H1 (cell line): Measurements from ENCODE around the gene DDN. TPM values are rescaled to one million over a fixed set of nuclear protein-coding genes. Genes with fewer than 3 reads are reported as not detected.

ENCODE experiments used
- CTCF ChIA-PET: fragments of 300-600 bp; sonication (Branson Sonifier 250); formaldehyde crosslinking; loops from one replicate; lab custom pipeline; 2021; ENCODE audit not compliant: partially characterized antibody; lab: Charles Lee
- POLR2A ChIA-PET: fragments of 300-600 bp; sonication (Branson Sonifier 250); formaldehyde crosslinking; loops from one replicate; lab custom pipeline; 2021; ENCODE audit warnings: inconsistent platforms; ENCODE audit not compliant: partially characterized antibody; lab: Charles Lee
- DNase-seq, 2 experiments: peaks; one replicate each; pipeline versions ENCODE4 v3.0.0 to v3.0.0-alpha.2; 2010 to 2022; ENCODE audit warnings: low spot score in 2 of 2, low read depth in 1 of 2, mixed read lengths in 1 of 2
- FAIRE-seq: peaks from 2 replicates; lab custom pipeline; 2011; peaks lifted over from hg19 to GRCh38; lab: Jason Lieb, UNC
- H2AFZ ChIP-seq: 2 replicates; pipeline ENCODE4 v1.8.1; 2012; ENCODE audit warnings: low read length, inconsistent platforms
- H2AK5ac ChIP-seq: 2 replicates; pipeline ENCODE4 v1.6.1; 2013; ENCODE audit warnings: low read depth, low read length
- H2BK120ac ChIP-seq: replicated peaks from 2 replicates; pipeline ENCODE3; 2013; ENCODE audit warnings: low read depth, low read length, inconsistent platforms
- H2BK12ac ChIP-seq: 2 replicates; pipeline ENCODE4 v1.6.1; 2013; ENCODE audit warnings: low read depth, low read length
- H2BK15ac ChIP-seq: 2 replicates; pipeline ENCODE4 v1.6.1; 2013; ENCODE audit warnings: low read length
- H2BK20ac ChIP-seq: 2 replicates; pipeline ENCODE4 v1.6.1; 2013; ENCODE audit warnings: low read length
- H2BK5ac ChIP-seq: 2 replicates; pipeline ENCODE4 v1.6.1; 2013; ENCODE audit warnings: low read depth, low read length
- H3K14ac ChIP-seq: 2 replicates; pipeline ENCODE4 v1.6.1; 2013; ENCODE audit warnings: inconsistent platforms; ENCODE audit not compliant: insufficient read length
- H3K18ac ChIP-seq: 2 replicates; pipeline ENCODE4 v1.6.1; 2013; ENCODE audit warnings: low read length; ENCODE audit errors: extremely low read depth
- H3K23ac ChIP-seq: 2 replicates; pipeline ENCODE4 v1.6.1; 2013; ENCODE audit warnings: inconsistent platforms; ENCODE audit not compliant: insufficient read length
- H3K23me2 ChIP-seq: 2 replicates; pipeline ENCODE4 v1.6.1; 2013; ENCODE audit warnings: low read depth, low read length
- H3K27ac ChIP-seq: 2 replicates; pipeline ENCODE4 v1.6.1; 2011; ENCODE audit warnings: low read depth, low read length, inconsistent platforms
- H3K27me3 ChIP-seq, 4 experiments: replicated peaks in 1 of 4; 1 replicate in 1 of 4; 2 replicates in 3 of 4; pipeline versions ENCODE4 v1.6.1 to v1.8.1; 2011 to 2013; ENCODE audit warnings: low read length in 3 of 4, mild to moderate bottlenecking in 3 of 4, inconsistent platforms in 2 of 4, mixed read lengths in 2 of 4, moderate library complexity in 1 of 4; ENCODE audit not compliant: control insufficient read depth in 3 of 4, insufficient read depth in 3 of 4; ENCODE audit errors: extremely low read depth in 1 of 4
- H3K36me3 ChIP-seq, 4 experiments: 2 replicates each; pipeline versions ENCODE4 v1.6.1 to v1.8.1; 2011 to 2013; ENCODE audit warnings: mild to moderate bottlenecking in 4 of 4, low read length in 3 of 4, moderate library complexity in 2 of 4, control low read depth in 1 of 4, inconsistent platforms in 1 of 4; ENCODE audit not compliant: insufficient read depth in 4 of 4, control insufficient read depth in 2 of 4
- H3K4ac ChIP-seq: replicated peaks from 2 replicates; pipeline ENCODE3; 2013; ENCODE audit warnings: low read length, low read depth, mixed read lengths, inconsistent platforms; ENCODE audit not compliant: insufficient read length
- H3K4me1 ChIP-seq, 4 experiments: replicated peaks in 1 of 4; 1 replicate in 1 of 4; 2 replicates in 3 of 4; pipeline versions ENCODE4 v1.6.1 to v1.8.1; 2011 to 2013; ENCODE audit warnings: low read length in 3 of 4, inconsistent platforms in 2 of 4, mixed read lengths in 1 of 4; ENCODE audit not compliant: insufficient read depth in 4 of 4, control insufficient read depth in 3 of 4
- H3K4me2 ChIP-seq, 2 experiments: 2 replicates each; pipeline versions ENCODE4 v1.6.1 to v1.8.1; 2011 to 2013; ENCODE audit warnings: low read depth in 2 of 2, low read length in 2 of 2, control low read depth in 1 of 2, inconsistent platforms in 1 of 2, mild to moderate bottlenecking in 1 of 2; ENCODE audit not compliant: insufficient read depth in 1 of 2
- H3K4me3 ChIP-seq, 4 experiments: fragments of 200-600, 300-600 bp in 1 of 4; sonication (generic), shearing (Covaris generic), sonication (Bioruptor Twin) in 1 of 4; 2 replicates each; pipeline versions ENCODE4 v1.5.1 to v1.8.1; 2011 to 2016; ENCODE audit warnings: low read length in 4 of 4, low read depth in 3 of 4, control low read depth in 2 of 4, inconsistent platforms in 2 of 4, mild to moderate bottlenecking in 2 of 4, mixed read lengths in 1 of 4, moderate library complexity in 1 of 4; ENCODE audit not compliant: insufficient read depth in 2 of 4; ENCODE audit errors: extremely low read depth in 1 of 4
- H3K56ac ChIP-seq: replicated peaks from 2 replicates; pipeline ENCODE3; 2013; ENCODE audit warnings: low read depth, mild to moderate bottlenecking, mixed read lengths, low read length, inconsistent platforms; ENCODE audit not compliant: insufficient read length
- H3K79me1 ChIP-seq: 2 replicates; pipeline ENCODE4 v1.6.1; 2013; ENCODE audit warnings: low read depth, low read length, control low read depth
- H3K79me2 ChIP-seq, 2 experiments: 2 replicates each; pipeline versions ENCODE4 v1.6.1 to v1.8.1; 2012 to 2013; ENCODE audit warnings: low read length in 2 of 2, mild to moderate bottlenecking in 2 of 2, inconsistent platforms in 1 of 2; ENCODE audit not compliant: insufficient read depth in 2 of 2, control insufficient read depth in 1 of 2
- H3K9ac ChIP-seq, 4 experiments: replicated peaks in 1 of 4; 1 replicate in 1 of 4; 2 replicates in 3 of 4; pipeline versions ENCODE4 v1.6.1 to v1.8.1; 2011 to 2013; ENCODE audit warnings: low read depth in 3 of 4, low read length in 3 of 4, control low read depth in 2 of 4, mild to moderate bottlenecking in 2 of 4, moderate library complexity in 2 of 4, inconsistent platforms in 1 of 4; ENCODE audit errors: extremely low read depth in 1 of 4
- H3K9me3 ChIP-seq, 2 experiments: 2 replicates each; pipeline versions ENCODE4 v1.6.1 to v1.8.1; 2012 to 2013; ENCODE audit warnings: mild to moderate bottlenecking in 2 of 2, moderate library complexity in 2 of 2, control low read depth in 1 of 2, inconsistent platforms in 1 of 2, low read depth in 1 of 2, low read length in 1 of 2, mixed read lengths in 1 of 2; ENCODE audit not compliant: insufficient read depth in 2 of 2
- H4K20me1 ChIP-seq, 2 experiments: replicated peaks in 1 of 2; 2 replicates each; pipeline versions ENCODE3 to v1.8.1; 2011 to 2013; ENCODE audit warnings: inconsistent platforms in 2 of 2, low read length in 2 of 2, mild to moderate bottlenecking in 1 of 2; ENCODE audit not compliant: insufficient read depth in 2 of 2, control insufficient read depth in 1 of 2
- H4K5ac ChIP-seq: 2 replicates; pipeline ENCODE4 v1.6.1; 2013; ENCODE audit warnings: low read length, low read depth, mixed read lengths, inconsistent platforms; ENCODE audit not compliant: insufficient read length
- H4K8ac ChIP-seq: 2 replicates; pipeline ENCODE4 v1.8.0; 2013; ENCODE audit warnings: mild to moderate bottlenecking, moderate library complexity, low read length, inconsistent platforms; ENCODE audit not compliant: insufficient read depth; ENCODE audit errors: extremely low read depth
- H4K91ac ChIP-seq: replicated peaks from 2 replicates; pipeline ENCODE3; 2013; ENCODE audit warnings: low read length, mixed read lengths, inconsistent platforms; ENCODE audit not compliant: insufficient read length
- BRCA1 ChIP-seq: IDR thresholded peaks from 2 replicates; pipeline ENCODE4 v1.6.1; 2012; ENCODE audit warnings: low read depth, low read length, improper control_type of control experiment
- KDM1A ChIP-seq: fragments of 200-600, 300-600 bp; sonication (generic); IDR thresholded peaks from 2 replicates; pipeline ENCODE4 v1.7.1; 2016; ENCODE audit warnings: mild to moderate bottlenecking, low read length, borderline replicate concordance
- NRF1 ChIP-seq: IDR thresholded peaks from 2 replicates; pipeline ENCODE4 v1.6.1; 2011; ENCODE audit warnings: mild to moderate bottlenecking, low read depth, low read length, improper control_type of control experiment
- PHF8 ChIP-seq: fragments of 200-600 bp; sonication (generic); conservative IDR thresholded peaks from 2 replicates; pipeline ENCODE4 v1.7.1; 2012; ENCODE audit warnings: low read depth, mild to moderate bottlenecking, inconsistent platforms, low read length, moderate library complexity
- SIN3A ChIP-seq, 2 experiments: IDR thresholded peaks in 1 of 2; conservative IDR thresholded peaks in 1 of 2; 2 replicates each; pipeline ENCODE4 v1.6.1; 2011 to 2012; ENCODE audit warnings: low read length in 2 of 2, improper control_type of control experiment in 1 of 2, low read depth in 1 of 2, mild to moderate bottlenecking in 1 of 2
- SIRT6 ChIP-seq: IDR thresholded peaks from one replicate; pipeline ENCODE4 v1.7.1; 2012; ENCODE audit warnings: low read length, inconsistent platforms
- SP1 ChIP-seq: IDR thresholded peaks from 2 replicates; pipeline ENCODE4 v1.6.1; 2011; ENCODE audit warnings: low read depth, low read length
- TAF7 ChIP-seq: optimal IDR thresholded peaks from 2 replicates; pipeline ENCODE3; 2011; ENCODE audit warnings: low read depth, mild to moderate bottlenecking, inconsistent platforms, low read length, moderate library complexity, borderline replicate concordance
- WGBS, 2 experiments: shearing (Covaris generic) in 1 of 2; methylation state at CpG; one replicate each; pipeline versions ENCODE4 v1.1.6 to v1.1.7; 2013 to 2015; ENCODE audit warnings: low lambda C conversion rate in 2 of 2, mixed read lengths in 2 of 2, inconsistent platforms in 1 of 2, low coverage in 1 of 2, missing lambda C conversion rate in 1 of 2; ENCODE audit not compliant: insufficient replicate concordance in 2 of 2, insufficient coverage in 1 of 2, insufficient read length in 1 of 2; ENCODE audit errors: extremely low coverage in 1 of 2, missing lambda C conversion rate in 1 of 2; 5-methylcytosine and 5-hydroxymethylcytosine counted together
- polyA plus RNA-seq, 7 experiments: library from polyadenylated mRNA; depleted of rRNA in 3 of 7; stranded (reverse) in 5 of 7; unstranded in 2 of 7; fragments of >200 nt in 5 of 7; fragments of 200-250 nt in 2 of 7; gene quantifications; 1 replicate in 5 of 7; 2 replicates in 1 of 7; 4 replicates in 1 of 7; pipeline versions ENCODE4 v1.2.1 to v1.2.3, GENCODE V29; 2011 to 2013; ENCODE audit warnings: missing spikeins in 2 of 7, mixed read lengths in 2 of 7
- total RNA-seq: library from RNA; stranded (reverse); fragmentation: NEBNext Ultra II Directional; extraction: Animal tissue kit (Norgen Biotek cat#: 25700); gene quantifications from 2 replicates; pipeline ENCODE4 v1.2.1, GENCODE V29; 2021

The DDN gene
- total and polyA plus RNA-seq, 2 of the 8 experiments (the other 6 are each of a cell fraction or from before 2014, with no cell fraction given) = 0.14 to 0.30 TPM

GRCh38 chr12:49036029-49036428, 36.9 kb upstream of the DDN start:
- H3K36me3 ChIP-seq = peaks cover 48 to 83% (median 79%) of the 10 kb centered on the region in 4 experiments
- H3K27ac ChIP-seq = no peak overlapping the region
- no peak overlapping the region for H2BK12ac ChIP-seq
- H4K20me1 ChIP-seq = peaks cover 9 to 17% of the 10 kb centered on the region in 2 experiments
- no peak overlapping the region for H2BK20ac ChIP-seq
- no peak overlapping the region for H3K4me3 ChIP-seq
- ChIA-PET CTCF (interaction anchor here (0.8 to 12.2 kb wide), 6 partner anchors 11 to 48 kb away, joined by 3 to 126 read pairs (median 4); no protein-coding TSS in a partner anchor), POLR2A (interaction anchor here (2.4 to 22.2 kb wide), 4 partner anchors 5 to 28 kb away, joined by 8 to 339 read pairs (median 193); partner anchors contain the start of gene KMT2D)
- no peaks in the 10 kb centered on the region; the same call in none of the 2 replicates for H3K79me1 ChIP-seq
- H3K9me3 ChIP-seq = no peaks in the 10 kb centered on the region
- TF ChIP-seq KDM1A (no peak), TAF7 (no peak), SIN3A (conservative IDR thresholded peaks at IDR 0.05 in 1 of 2, IDR thresholded peaks at IDR 0.05 in 1 of 2; ENCODE audit: low read depth in 1 of 2, low read length in 2 of 2) (no peak), NRF1 (no peak), SIRT6 (no peak), SP1 (no peak), BRCA1 (no peak), PHF8 (no peak)
- H3K79me2 ChIP-seq = no peaks in the 10 kb centered on the region
- no peak overlapping the region for H2BK120ac ChIP-seq
- H3K23ac ChIP-seq = no peak overlapping the region
- 67% methylated on average over 3 of the region's 4 CpGs; no CpG with 5 or more reads in 1 of the 2 experiments for WGBS, 2 experiments
- H3K27me3 ChIP-seq = no peaks in the 10 kb centered on the region
- no peak overlapping the region for H4K91ac ChIP-seq
- no peak overlapping the region for H2AK5ac ChIP-seq
- DNase-seq (no peak), FAIRE-seq (no peak)
- H3K56ac ChIP-seq = no peak overlapping the region
- H3K4ac ChIP-seq = no peak overlapping the region
- no peak overlapping the region for H4K8ac ChIP-seq
- no peaks in the 10 kb centered on the region for H3K4me1 ChIP-seq
- H3K14ac ChIP-seq = no peak overlapping the region
- no peak overlapping the region for H2BK5ac ChIP-seq
- H2BK15ac ChIP-seq = no peak overlapping the region
- no peak overlapping the region for H3K4me2 ChIP-seq
- no peak overlapping the region for H3K18ac ChIP-seq
- H3K23me2 ChIP-seq = no peaks in the 10 kb centered on the region
- H3K9ac ChIP-seq = no peak overlapping the region
- no peak overlapping the region for H2AFZ ChIP-seq
- no peak overlapping the region for H4K5ac ChIP-seq
